Activated CD4-positive, CD25-positive, alpha-beta regulatory T cell treated with anti-CD3 and anti-CD28 coated beads, Interleukin-2, amount 50 U/mL, for 72 hours (primary cell): Measurements from ENCODE around the gene NALF2.
A peak's percentile ranks its signal among the peaks of the same experiment; 100 is the strongest.

Experiments
- DNase-seq: peaks from one replicate; pipeline ENCODE4 v3.0.0; 2021

NALF2 gene

DNA sequence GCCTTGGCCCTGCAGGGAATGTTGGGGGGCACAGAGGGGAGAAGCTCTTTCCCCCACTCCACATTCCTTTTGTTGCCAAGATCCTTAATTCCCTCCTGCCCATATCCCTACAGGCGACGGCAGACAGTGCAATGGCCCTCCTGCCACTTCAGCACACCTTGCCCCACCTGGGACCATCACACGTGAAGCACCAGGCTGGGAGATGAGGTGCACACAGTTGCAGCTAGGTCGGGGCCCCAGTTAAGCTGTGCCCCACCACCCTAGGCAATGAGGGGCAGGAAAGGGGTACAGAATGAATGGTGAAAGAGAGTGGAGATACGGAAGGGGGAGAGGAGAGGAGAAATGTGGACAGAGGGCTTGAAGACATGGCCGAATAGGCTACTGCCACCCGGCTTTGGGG lies 26.2 kb downstream of the NALF2 start:
- DNase-seq, result no peak

- no peak for DNase-seq
Measured at GRCh38 chrX:69531031-69531755, 27.1 kb downstream of the NALF2 start.

GRCh38 chrX:69535661-69536060 lies 31.5 kb downstream of the NALF2 start:
- no peak for DNase-seq

DNA sequence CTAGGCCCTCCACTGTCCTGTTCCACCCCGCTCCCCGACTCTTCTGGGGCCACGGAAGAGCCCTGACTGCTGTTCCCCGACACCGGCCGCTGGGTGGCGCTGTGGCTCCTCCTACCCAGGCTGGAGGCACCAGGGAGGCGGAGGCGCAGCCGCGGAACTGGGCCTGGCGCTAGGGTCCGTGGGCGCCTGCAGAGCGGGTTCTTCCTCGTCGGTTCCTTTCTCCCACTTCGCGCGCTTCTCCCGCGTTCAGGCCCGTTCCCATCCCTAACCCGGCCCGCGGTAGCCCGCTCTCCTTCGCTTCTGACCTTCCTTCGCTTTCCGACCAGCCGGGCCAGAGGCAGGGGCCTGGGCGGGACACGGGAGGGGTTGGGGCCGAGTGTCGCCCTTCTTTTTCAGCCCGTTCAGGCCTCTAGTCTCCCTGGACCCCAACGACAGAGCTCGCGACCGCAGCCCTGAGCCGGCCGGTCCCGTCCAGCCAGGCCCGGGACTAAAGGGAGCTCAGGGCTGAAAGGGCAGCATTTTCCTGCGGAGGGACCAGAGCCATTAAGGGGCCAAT lies 34.3 kb downstream of the NALF2 start:
- DNase-seq, result peak; percentile 75

DNA sequence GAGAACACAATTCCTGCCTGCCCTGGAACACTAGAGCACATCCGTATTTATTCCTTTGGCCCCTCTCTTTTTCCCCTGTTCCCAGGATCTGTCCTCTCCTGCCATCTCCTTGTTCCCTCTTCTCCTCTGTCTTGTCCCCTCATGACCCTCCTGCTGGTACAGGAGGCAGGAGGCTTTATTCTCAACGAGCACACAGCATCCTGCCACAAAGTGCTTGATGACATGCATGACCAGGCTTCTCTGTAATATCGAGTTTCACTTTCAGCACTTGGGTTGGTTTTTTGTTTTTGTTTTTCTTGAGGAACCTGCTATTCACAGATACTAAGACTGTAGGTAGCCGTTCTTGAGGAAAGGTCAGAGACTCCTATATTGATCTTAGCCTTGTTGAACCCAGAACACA lies 35.3 kb downstream of the NALF2 start:
- DNase-seq, result no peak

GRCh38 chrX:69541956-69542355 lies 37.8 kb downstream of the NALF2 start:
- no peak for DNase-seq

DNA sequence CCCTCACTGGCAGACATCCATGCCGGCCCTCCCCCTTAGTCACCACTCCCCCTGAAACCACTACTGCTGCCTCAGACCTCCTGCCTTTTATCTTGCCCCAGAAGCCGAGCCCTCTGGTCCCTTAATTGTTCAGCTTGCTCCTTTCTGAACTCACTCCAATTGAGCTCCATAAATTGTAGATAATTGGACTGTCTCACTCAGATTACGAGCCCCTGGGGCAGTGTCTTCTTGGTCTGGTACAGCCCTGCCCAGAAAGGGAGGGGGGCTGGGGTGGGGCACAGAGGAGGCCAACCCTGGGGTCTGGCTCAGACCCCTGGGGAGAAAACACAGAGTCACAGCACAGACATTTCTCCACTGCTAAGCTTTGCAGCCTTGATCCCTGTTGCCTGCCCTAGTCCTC lies 39.4 kb downstream of the NALF2 start:
- DNase-seq, result no peak

DNA sequence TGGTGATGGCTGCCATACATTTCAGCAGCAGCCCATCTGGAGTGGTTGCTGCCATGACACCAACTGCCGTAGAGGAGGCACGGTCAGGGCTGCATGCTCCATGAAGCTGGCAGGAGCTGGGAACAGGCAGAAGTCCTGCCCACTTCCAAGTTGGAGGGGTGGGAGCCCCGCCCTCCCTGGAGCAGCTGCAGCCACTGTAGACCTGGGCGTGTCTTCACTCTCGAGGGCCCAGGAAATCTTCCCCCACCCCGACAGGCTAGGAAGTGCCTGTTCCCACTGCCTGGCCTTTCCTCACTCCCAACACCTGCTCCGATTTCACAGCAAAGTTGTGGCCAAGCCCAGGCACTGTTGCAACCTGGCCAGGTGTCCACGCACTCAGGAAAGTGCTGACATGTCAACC lies 42.3 kb downstream of the NALF2 start:
- DNase-seq, result no peak

DNA sequence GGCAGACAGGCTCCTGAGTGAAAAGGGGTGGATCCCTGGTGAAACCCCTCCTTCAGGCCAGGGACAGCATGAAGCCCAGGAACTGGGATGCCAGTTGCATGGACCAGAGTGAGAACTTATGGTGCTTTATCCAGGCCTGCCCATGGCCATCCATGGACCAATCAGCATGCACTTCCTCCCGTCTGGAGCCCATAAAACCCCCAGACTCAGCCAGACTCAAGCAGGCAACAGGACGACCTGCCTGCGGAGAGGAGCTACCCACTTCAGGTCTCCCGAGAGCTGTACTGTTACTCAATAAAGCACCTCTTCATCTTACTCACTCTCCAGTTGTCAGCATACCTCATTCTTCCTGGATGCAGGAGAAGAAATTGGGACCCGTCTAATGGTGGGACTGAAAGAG lies 42.9 kb downstream of the NALF2 start:
- no peak for DNase-seq

- no peak for DNase-seq
Measured at GRCh38 chrX:69551421-69552009, 47.4 kb downstream of the NALF2 start.

DNA sequence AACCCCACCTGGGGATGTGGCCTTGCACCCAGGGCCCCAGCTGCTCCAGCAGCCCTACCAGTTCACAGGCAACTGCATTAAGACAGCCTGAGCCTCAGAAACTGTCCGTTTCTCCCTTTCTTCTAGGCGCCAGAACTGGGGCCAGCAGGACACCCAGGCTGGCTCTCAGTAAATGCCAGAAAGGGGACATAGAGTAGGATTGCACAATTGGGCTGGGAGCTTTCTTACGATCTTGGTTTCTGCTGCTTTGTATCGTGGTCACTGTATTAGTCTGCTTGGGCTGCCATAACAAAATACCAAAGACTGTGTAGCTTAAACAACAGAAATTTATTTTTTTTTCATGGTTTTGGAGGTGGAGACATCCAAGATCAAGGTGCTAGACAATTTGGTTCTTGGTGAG lies 48.4 kb downstream of the NALF2 start:
- DNase-seq, result no peak
